ENCODE results near the gene CACNB1.

The CACNB1 gene

DNA sequence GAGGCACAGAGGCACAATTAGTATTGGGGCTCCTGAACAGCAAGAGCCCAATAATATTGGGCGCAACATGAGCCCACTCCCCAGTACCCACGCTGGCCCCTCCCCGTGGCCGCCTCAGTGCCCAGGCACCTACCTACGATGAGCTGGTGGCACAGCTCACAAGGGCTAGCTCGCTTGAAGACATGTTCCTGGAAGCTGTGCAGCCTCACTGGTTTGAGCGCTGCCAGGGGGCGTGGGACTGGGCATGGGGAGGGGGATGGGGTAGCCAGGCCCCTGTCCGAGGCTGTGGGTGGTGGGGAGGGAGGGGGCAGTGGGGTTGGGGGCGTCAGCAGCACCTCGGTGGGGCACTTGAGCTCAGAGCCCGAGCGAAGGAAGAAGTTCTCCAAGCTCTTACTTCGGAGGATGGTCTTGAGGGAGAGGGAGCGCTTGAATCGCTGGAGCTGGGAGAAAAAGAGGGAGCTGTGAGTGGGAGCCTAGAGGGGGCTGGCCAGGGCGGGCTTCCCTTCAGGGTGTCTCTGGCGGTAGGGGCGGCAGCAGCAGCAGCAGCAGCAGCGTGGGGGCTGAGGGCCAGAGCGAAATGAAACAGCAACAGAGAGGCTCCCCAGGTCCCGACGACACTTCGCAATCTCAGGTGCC, 20.4 kb upstream of the CACNB1 start:
- ChIA-PET POLR2A (interaction anchor here (1.2 to 1.7 kb wide), 2 partner anchors 11 to 18 kb away, joined by 5 to 10 read pairs; partner anchors contain the start of gene RPL19), CTCF (interaction anchor here (0.5 to 2.9 kb wide), 6 partner anchors 11 to 532 kb away, joined by 3 to 18 read pairs (median 6); no protein-coding TSS in a partner anchor)
- no peaks in the 10 kb centered on the region for H3K9me3 ChIP-seq (ENCODE audit: control insufficient read depth, insufficient read depth, low read depth, low read length)
- TF ChIP-seq ZFHX2 (tag by site-specific recombination; conservative IDR thresholded peaks at IDR 0.05), result 0 out of 2 replicates have a peak, but pooled peaks have one; percentile 6
- TF ChIP-seq, protein P1, sequence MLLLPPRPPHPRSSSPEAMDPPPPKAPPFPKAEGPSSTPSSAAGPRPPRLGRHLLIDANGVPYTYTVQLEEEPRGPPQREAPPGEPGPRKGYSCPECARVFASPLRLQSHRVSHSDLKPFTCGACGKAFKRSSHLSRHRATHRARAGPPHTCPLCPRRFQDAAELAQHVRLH (tag by site-specific recombination; IDR thresholded peaks at IDR 0.05), result no peak
- TF ChIP-seq EGR2 (tag by site-specific recombination; IDR thresholded peaks at IDR 0.05; ENCODE audit: low read depth), result 0 out of 2 replicates have a peak, but pooled peaks have one; percentile 7
- H3K4me1 ChIP-seq (ENCODE audit: control insufficient read depth, insufficient read depth, low read length), result no peaks in the 10 kb centered on the region
- no peak overlapping the region for H3K4me3 ChIP-seq (ENCODE audit: low read depth, low read length)
- no peak overlapping the region for H3K27ac ChIP-seq (ENCODE audit: extremely low read depth, low read depth, low read length)
- H3K36me3 ChIP-seq (ENCODE audit: control insufficient read depth in 2 of 2, insufficient read depth in 1 of 2, low read length in 2 of 2), result no peaks in the 10 kb centered on the region

DNA sequence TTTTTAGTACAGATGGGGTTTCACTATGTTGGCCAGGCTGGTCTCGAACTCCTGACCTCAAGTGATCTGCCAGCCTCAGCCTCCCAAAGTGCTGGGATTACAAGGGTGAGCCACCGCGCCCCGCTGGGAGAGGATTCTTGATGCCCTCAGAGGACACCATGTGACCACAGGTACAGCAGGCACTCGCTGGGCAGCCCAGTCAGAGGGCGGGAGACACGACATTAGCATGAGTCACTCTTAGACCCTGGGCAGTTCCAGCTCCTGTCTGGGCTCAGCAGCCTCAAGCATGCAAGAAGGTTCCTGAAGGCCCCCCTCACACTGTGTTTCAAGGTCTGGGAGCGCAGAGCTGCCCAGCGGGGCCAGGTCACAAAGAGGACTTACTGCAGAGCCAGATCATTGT, 16.4 kb upstream of the CACNB1 start:
- no peak overlapping the region for H3K27ac ChIP-seq (ENCODE audit: extremely low read depth, low read depth, low read length)
- H3K36me3 ChIP-seq (ENCODE audit: control insufficient read depth in 2 of 2, insufficient read depth in 1 of 2, low read length in 2 of 2), result no peaks in the 10 kb centered on the region
- ChIA-PET CTCF (interaction anchor here (0.6 to 18.9 kb wide), 3 partner anchors 26 to 1089 kb away, joined by 3 to 733 read pairs (median 3); no protein-coding TSS in a partner anchor), POLR2A (interaction anchor here (0.8 to 2.4 kb wide), 3 partner anchors 9 to 14 kb away, joined by 3 to 10 read pairs (median 6); partner anchors contain the start of genes RPL19 and STAC2)
- H3K4me3 ChIP-seq (ENCODE audit: low read depth, low read length), result no peak overlapping the region
- H3K9me3 ChIP-seq (ENCODE audit: control insufficient read depth, insufficient read depth, low read depth, low read length), result no peaks in the 10 kb centered on the region
- peaks cover 14% of the 10 kb centered on the region for H3K4me1 ChIP-seq (ENCODE audit: control insufficient read depth, insufficient read depth, low read length)
- TF ChIP-seq ZNF433 (tag by site-specific recombination; IDR thresholded peaks at IDR 0.05; ENCODE audit: low read depth) (no peak), ZNF335 (tag by site-specific recombination; conservative IDR thresholded peaks at IDR 0.05) (peak; percentile 99), FEZF1 (tag by site-specific recombination; IDR thresholded peaks at IDR 0.05) (no peak), ZNF133 (tag by site-specific recombination; IDR thresholded peaks at IDR 0.05) (no peak), ZXDB (tag by site-specific recombination; IDR thresholded peaks at IDR 0.05) (no peak), ZNF785 (tag by site-specific recombination; IDR thresholded peaks at IDR 0.05) (no peak), ZNF600 (tag by site-specific recombination; IDR thresholded peaks at IDR 0.05) (peak; percentile 65), ZBTB17 (tag by site-specific recombination; IDR thresholded peaks at IDR 0.05) (no peak), ZIC2 (tag by site-specific recombination; IDR thresholded peaks at IDR 0.05) (peak; percentile 94), ZNF670 (tag by site-specific recombination; IDR thresholded peaks at IDR 0.05; ENCODE audit: low read depth) (no peak), IKZF3 (tag by site-specific recombination; IDR thresholded peaks at IDR 0.05) (no peak), ZNF416 (tag by site-specific recombination; IDR thresholded peaks at IDR 0.05) (no peak), ZFP37 (tag by site-specific recombination; IDR thresholded peaks at IDR 0.05) (no peak)
- TF ChIP-seq, protein P2, sequence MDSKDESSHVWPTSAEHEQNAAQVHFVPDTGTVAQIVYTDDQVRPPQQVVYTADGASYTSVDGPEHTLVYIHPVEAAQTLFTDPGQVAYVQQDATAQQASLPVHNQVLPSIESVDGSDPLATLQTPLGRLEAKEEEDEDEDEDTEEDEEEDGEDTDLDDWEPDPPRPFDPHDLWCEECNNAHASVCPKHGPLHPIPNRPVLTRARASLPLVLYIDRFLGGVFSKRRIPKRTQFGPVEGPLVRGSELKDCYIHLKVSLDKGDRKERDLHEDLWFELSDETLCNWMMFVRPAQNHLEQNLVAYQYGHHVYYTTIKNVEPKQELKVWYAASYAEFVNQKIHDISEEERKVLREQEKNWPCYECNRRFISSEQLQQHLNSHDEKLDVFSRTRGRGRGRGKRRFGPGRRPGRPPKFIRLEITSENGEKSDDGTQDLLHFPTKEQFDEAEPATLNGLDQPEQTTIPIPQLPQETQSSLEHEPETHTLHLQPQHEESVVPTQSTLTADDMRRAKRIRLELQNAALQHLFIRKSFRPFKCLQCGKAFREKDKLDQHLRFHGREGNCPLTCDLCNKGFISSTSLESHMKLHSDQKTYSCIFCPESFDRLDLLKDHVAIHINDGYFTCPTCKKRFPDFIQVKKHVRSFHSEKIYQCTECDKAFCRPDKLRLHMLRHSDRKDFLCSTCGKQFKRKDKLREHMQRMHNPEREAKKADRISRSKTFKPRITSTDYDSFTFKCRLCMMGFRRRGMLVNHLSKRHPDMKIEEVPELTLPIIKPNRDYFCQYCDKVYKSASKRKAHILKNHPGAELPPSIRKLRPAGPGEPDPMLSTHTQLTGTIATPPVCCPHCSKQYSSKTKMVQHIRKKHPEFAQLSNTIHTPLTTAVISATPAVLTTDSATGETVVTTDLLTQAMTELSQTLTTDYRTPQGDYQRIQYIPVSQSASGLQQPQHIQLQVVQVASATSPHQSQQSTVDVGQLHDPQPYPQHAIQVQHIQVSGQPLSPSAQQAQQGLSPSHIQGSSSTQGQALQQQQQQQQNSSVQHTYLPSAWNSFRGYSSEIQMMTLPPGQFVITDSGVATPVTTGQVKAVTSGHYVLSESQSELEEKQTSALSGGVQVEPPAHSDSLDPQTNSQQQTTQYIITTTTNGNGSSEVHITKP (tag by site-specific recombination; IDR thresholded peaks at IDR 0.05), result no peak
- TF ChIP-seq, protein P3, sequence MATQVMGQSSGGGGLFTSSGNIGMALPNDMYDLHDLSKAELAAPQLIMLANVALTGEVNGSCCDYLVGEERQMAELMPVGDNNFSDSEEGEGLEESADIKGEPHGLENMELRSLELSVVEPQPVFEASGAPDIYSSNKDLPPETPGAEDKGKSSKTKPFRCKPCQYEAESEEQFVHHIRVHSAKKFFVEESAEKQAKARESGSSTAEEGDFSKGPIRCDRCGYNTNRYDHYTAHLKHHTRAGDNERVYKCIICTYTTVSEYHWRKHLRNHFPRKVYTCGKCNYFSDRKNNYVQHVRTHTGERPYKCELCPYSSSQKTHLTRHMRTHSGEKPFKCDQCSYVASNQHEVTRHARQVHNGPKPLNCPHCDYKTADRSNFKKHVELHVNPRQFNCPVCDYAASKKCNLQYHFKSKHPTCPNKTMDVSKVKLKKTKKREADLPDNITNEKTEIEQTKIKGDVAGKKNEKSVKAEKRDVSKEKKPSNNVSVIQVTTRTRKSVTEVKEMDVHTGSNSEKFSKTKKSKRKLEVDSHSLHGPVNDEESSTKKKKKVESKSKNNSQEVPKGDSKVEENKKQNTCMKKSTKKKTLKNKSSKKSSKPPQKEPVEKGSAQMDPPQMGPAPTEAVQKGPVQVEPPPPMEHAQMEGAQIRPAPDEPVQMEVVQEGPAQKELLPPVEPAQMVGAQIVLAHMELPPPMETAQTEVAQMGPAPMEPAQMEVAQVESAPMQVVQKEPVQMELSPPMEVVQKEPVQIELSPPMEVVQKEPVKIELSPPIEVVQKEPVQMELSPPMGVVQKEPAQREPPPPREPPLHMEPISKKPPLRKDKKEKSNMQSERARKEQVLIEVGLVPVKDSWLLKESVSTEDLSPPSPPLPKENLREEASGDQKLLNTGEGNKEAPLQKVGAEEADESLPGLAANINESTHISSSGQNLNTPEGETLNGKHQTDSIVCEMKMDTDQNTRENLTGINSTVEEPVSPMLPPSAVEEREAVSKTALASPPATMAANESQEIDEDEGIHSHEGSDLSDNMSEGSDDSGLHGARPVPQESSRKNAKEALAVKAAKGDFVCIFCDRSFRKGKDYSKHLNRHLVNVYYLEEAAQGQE (tag by site-specific recombination; IDR thresholded peaks at IDR 0.05), result no peak
- TF ChIP-seq, protein P4, sequence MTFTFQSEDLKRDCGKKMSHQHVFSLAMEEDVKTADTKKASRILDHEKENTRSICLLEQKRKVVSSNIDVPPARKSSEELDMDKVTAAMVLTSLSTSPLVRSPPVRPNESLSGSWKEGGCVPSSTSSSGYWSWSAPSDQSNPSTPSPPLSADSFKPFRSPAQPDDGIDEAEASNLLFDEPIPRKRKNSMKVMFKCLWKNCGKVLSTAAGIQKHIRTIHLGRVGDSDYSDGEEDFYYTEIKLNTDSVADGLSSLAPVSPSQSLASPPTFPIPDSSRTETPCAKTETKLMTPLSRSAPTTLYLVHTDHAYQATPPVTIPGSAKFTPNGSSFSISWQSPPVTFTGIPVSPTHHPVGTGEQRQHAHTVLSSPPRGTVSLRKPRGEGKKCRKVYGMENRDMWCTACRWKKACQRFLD (tag by site-specific recombination; IDR thresholded peaks at IDR 0.05), result no peak
- TF ChIP-seq, protein P5, sequence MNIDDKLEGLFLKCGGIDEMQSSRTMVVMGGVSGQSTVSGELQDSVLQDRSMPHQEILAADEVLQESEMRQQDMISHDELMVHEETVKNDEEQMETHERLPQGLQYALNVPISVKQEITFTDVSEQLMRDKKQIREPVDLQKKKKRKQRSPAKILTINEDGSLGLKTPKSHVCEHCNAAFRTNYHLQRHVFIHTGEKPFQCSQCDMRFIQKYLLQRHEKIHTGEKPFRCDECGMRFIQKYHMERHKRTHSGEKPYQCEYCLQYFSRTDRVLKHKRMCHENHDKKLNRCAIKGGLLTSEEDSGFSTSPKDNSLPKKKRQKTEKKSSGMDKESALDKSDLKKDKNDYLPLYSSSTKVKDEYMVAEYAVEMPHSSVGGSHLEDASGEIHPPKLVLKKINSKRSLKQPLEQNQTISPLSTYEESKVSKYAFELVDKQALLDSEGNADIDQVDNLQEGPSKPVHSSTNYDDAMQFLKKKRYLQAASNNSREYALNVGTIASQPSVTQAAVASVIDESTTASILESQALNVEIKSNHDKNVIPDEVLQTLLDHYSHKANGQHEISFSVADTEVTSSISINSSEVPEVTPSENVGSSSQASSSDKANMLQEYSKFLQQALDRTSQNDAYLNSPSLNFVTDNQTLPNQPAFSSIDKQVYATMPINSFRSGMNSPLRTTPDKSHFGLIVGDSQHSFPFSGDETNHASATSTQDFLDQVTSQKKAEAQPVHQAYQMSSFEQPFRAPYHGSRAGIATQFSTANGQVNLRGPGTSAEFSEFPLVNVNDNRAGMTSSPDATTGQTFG (tag by site-specific recombination; IDR thresholded peaks at IDR 0.05; ENCODE audit: borderline replicate concordance), result no peak
- TF ChIP-seq, protein P6, sequence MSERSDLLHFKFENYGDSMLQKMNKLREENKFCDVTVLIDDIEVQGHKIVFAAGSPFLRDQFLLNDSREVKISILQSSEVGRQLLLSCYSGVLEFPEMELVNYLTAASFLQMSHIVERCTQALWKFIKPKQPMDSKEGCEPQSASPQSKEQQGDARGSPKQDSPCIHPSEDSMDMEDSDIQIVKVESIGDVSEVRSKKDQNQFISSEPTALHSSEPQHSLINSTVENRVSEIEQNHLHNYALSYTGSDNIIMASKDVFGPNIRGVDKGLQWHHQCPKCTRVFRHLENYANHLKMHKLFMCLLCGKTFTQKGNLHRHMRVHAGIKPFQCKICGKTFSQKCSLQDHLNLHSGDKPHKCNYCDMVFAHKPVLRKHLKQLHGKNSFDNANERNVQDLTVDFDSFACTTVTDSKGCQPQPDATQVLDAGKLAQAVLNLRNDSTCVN (tag by site-specific recombination; optimal IDR thresholded peaks at IDR 0.05), result no peak

Measured in HEK293 (cell line).